PC-9 (cell line): ENCODE measurements around the gene ZNF784.

Source experiments
- CTCF ChIP-seq: fragments of 200-600 bp; sonication (generic); conservative IDR thresholded peaks from 2 replicates; pipeline ENCODE4 v1.6.1; 2017; ENCODE audit warnings: mixed run types, antibody characterized with exemption, mild to moderate bottlenecking, moderate library complexity
- EZH2 ChIP-seq: fragments of 200-600 bp; sonication (generic); IDR thresholded peaks from 2 replicates; pipeline ENCODE4 v1.8.0; 2017; ENCODE audit warnings: antibody characterized with exemption, low read depth

DNA sequence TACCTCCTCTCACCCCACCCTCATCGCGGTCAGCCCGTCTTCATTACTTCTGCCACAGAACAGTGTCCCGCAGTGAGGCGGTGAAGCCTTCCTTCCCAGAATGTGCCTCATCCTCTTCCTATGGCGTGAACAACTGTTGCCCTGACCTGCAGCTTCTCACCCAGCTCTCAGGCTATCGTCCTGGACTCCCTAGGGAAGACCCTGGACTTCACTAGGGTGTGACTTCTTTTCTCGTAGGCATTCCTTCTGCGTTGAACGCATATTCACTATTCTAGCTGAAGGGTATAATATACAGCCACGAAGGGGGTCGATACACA is 17.9 kb downstream of the ZNF784 start:
- peak; percentile 4; the same call in 1 of the 2 replicates for TF ChIP-seq CTCF
- no peak for TF ChIP-seq EZH2
